ENCODE data around the gene E2F4. TPM values are rescaled to one million over a fixed set of nuclear protein-coding genes. Genes with fewer than 3 reads are reported as not detected.

Gene E2F4
- total and polyA plus RNA-seq, 2 donors: 28.0 to 65.0 TPM

- no peak for DNase-seq (ENCODE audit: extremely low spot score)
- Histone ChIP-seq H3K27ac (ENCODE audit: low read depth) (no peak overlapping the region), H3K36me3 (ENCODE audit: insufficient read depth) (no peaks in the 10 kb centered on the region), H3K4me1 (ENCODE audit: insufficient read depth) (no peaks in the 10 kb centered on the region), H3K4me3 (ENCODE audit: low read depth, low read length) (no peak overlapping the region)
- 92% methylated on average over 8 of the region's 8 CpGs for WGBS
Observed at GRCh38 chr16:67209565-67209964, 17.6 kb downstream of the E2F4 start.

- no peak overlapping the region for H3K4me3 ChIP-seq (ENCODE audit: low read depth, low read length)
- no peaks in the 10 kb centered on the region for H3K36me3 ChIP-seq (ENCODE audit: insufficient read depth)
- 85% methylated on average over 25 of the region's 25 CpGs for WGBS
- no peak overlapping the region for H3K27ac ChIP-seq (ENCODE audit: low read depth)
- H3K4me1 ChIP-seq (ENCODE audit: insufficient read depth): no peaks in the 10 kb centered on the region
- DNase-seq (ENCODE audit: extremely low spot score): no peak
Observed at GRCh38 chr16:67210069-67210937, 18.3 kb downstream of the E2F4 start.

- no peaks in the 10 kb centered on the region for H3K4me1 ChIP-seq (ENCODE audit: insufficient read depth)
- H3K27ac ChIP-seq (ENCODE audit: low read depth): no peak overlapping the region
- H3K4me3 ChIP-seq (ENCODE audit: low read depth, low read length): no peak overlapping the region
- no peaks in the 10 kb centered on the region for H3K36me3 ChIP-seq (ENCODE audit: insufficient read depth)
- 83% methylated on average over 7 of the region's 7 CpGs for WGBS
- DNase-seq (ENCODE audit: extremely low spot score): no peak
Observed at GRCh38 chr16:67211674-67212073, 19.7 kb downstream of the E2F4 start.

- no peaks in the 10 kb centered on the region for H3K4me1 ChIP-seq (ENCODE audit: insufficient read depth)
- no peaks in the 10 kb centered on the region for H3K36me3 ChIP-seq (ENCODE audit: insufficient read depth)
Observed at GRCh38 chr16:67212766-67213165, 20.8 kb downstream of the E2F4 start.

GRCh38 chr16:67213197-67214019 is 21.5 kb downstream of the E2F4 start:
- 78% methylated on average over 8 of the region's 8 CpGs for WGBS

More at GRCh38 chr16:67212766-67213165, 20.8 kb downstream of the E2F4 start:
- no peak for DNase-seq (ENCODE audit: extremely low spot score)
- Histone ChIP-seq H3K27ac (ENCODE audit: low read depth) (no peak overlapping the region), H3K4me3 (ENCODE audit: low read depth, low read length) (no peak overlapping the region)

GRCh38 chr16:67215706-67216105 is 23.8 kb downstream of the E2F4 start:
- Histone ChIP-seq H3K36me3 (ENCODE audit: insufficient read depth) (no peaks in the 10 kb centered on the region), H3K27ac (ENCODE audit: low read depth) (no peak overlapping the region), H3K4me3 (ENCODE audit: low read depth, low read length) (no peak overlapping the region), H3K4me1 (ENCODE audit: insufficient read depth) (no peaks in the 10 kb centered on the region)
- 69% methylated on average over 5 of the region's 5 CpGs for WGBS
- DNase-seq (ENCODE audit: extremely low spot score): no peak

More at GRCh38 chr16:67213197-67214019, 21.5 kb downstream of the E2F4 start:
- H3K4me1 ChIP-seq (ENCODE audit: insufficient read depth): no peaks in the 10 kb centered on the region
- no peak for DNase-seq (ENCODE audit: extremely low spot score)
- H3K4me3 ChIP-seq (ENCODE audit: low read depth, low read length): no peak overlapping the region
- no peak overlapping the region for H3K27ac ChIP-seq (ENCODE audit: low read depth)
- H3K36me3 ChIP-seq (ENCODE audit: insufficient read depth): no peaks in the 10 kb centered on the region

GRCh38 chr16:67216612-67217490 is 24.9 kb downstream of the E2F4 start:
- no peak for DNase-seq (ENCODE audit: extremely low spot score)

GRCh38 chr16:67223992-67224391 is 32.0 kb downstream of the E2F4 start:
- H3K4me3 ChIP-seq (ENCODE audit: low read depth, low read length): no peak overlapping the region
- no peak overlapping the region for H3K27ac ChIP-seq (ENCODE audit: low read depth)
- no peak for DNase-seq (ENCODE audit: extremely low spot score)
- WGBS: 43% methylated on average over 3 of the region's 3 CpGs
- no peaks in the 10 kb centered on the region for H3K4me1 ChIP-seq (ENCODE audit: insufficient read depth)
- no peaks in the 10 kb centered on the region for H3K36me3 ChIP-seq (ENCODE audit: insufficient read depth)

More at GRCh38 chr16:67216612-67217490, 24.9 kb downstream of the E2F4 start:
- Histone ChIP-seq H3K27ac (ENCODE audit: low read depth) (no peak overlapping the region), H3K36me3 (ENCODE audit: insufficient read depth) (no peaks in the 10 kb centered on the region), H3K4me1 (ENCODE audit: insufficient read depth) (no peaks in the 10 kb centered on the region), H3K4me3 (ENCODE audit: low read depth, low read length) (no peak overlapping the region)
- WGBS: 66% methylated on average over 18 of the region's 18 CpGs

- Histone ChIP-seq H3K4me3 (ENCODE audit: low read depth, low read length) (peak overlapping the region; percentile 73), H3K36me3 (ENCODE audit: insufficient read depth) (no peaks in the 10 kb centered on the region), H3K4me1 (ENCODE audit: insufficient read depth) (no peaks in the 10 kb centered on the region), H3K27ac (ENCODE audit: low read depth) (peak overlapping the region; percentile 73)
- no peak for DNase-seq (ENCODE audit: extremely low spot score)
- WGBS: 6% methylated on average over 12 of the region's 12 CpGs
Observed at GRCh38 chr16:67226295-67226803, 34.4 kb downstream of the E2F4 start.

- no peaks in the 10 kb centered on the region for H3K4me1 ChIP-seq (ENCODE audit: insufficient read depth)
- under 1% methylated on average over 46 of the region's 46 CpGs for WGBS
- no peaks in the 10 kb centered on the region for H3K36me3 ChIP-seq (ENCODE audit: insufficient read depth)
- DNase-seq (ENCODE audit: extremely low spot score): peak; percentile 97
- peak within 1 kb of the TSS; percentile 73 for H3K27ac ChIP-seq (ENCODE audit: low read depth)
- peak within 1 kb of the TSS; percentile 73 for H3K4me3 ChIP-seq (ENCODE audit: low read depth, low read length)
Observed at GRCh38 chr16:67226804-67227566, 35.0 kb downstream of the E2F4 start, which contains the start of gene TMEM208. TMEM208 (plus strand) TSS chr16:67227130; CDS start chr16:67227219, 89 bp downstream.

- no peaks in the 10 kb centered on the region for H3K4me1 ChIP-seq (ENCODE audit: insufficient read depth)
- 13% methylated on average over 12 of the region's 12 CpGs for WGBS
- no peaks in the 10 kb centered on the region for H3K36me3 ChIP-seq (ENCODE audit: insufficient read depth)
- peak overlapping the region; percentile 73 for H3K4me3 ChIP-seq (ENCODE audit: low read depth, low read length)
- no peak for DNase-seq (ENCODE audit: extremely low spot score)
- H3K27ac ChIP-seq (ENCODE audit: low read depth): no peak overlapping the region
Observed at GRCh38 chr16:67227567-67227921, 35.6 kb downstream of the E2F4 start.

- H3K36me3 ChIP-seq (ENCODE audit: insufficient read depth): no peaks in the 10 kb centered on the region
- no peak overlapping the region for H3K27ac ChIP-seq (ENCODE audit: low read depth)
- 89% methylated on average over 9 of the region's 9 CpGs for WGBS
- H3K4me1 ChIP-seq (ENCODE audit: insufficient read depth): no peaks in the 10 kb centered on the region
- peak overlapping the region; percentile 73 for H3K4me3 ChIP-seq (ENCODE audit: low read depth, low read length)
- no peak for DNase-seq (ENCODE audit: extremely low spot score)
Observed at GRCh38 chr16:67228034-67228785, 36.3 kb downstream of the E2F4 start.
